Measurements from ENCODE around the gene SH3GL3. TPM values are rescaled to one million over a fixed set of nuclear protein-coding genes. Genes with fewer than 3 reads are reported as not detected.

SH3GL3 gene, protein sequence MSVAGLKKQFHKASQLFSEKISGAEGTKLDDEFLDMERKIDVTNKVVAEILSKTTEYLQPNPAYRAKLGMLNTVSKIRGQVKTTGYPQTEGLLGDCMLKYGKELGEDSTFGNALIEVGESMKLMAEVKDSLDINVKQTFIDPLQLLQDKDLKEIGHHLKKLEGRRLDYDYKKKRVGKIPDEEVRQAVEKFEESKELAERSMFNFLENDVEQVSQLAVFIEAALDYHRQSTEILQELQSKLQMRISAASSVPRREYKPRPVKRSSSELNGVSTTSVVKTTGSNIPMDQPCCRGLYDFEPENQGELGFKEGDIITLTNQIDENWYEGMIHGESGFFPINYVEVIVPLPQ
- total RNA-seq: under 1 TPM in 3 of 4 donors, not detected in 1; 0.54 to 0.99 (median 0.71) TPM
- under 1 TPM in 1 of 3 donors, not detected in 2; 0.04 TPM for polyA plus RNA-seq

DNA sequence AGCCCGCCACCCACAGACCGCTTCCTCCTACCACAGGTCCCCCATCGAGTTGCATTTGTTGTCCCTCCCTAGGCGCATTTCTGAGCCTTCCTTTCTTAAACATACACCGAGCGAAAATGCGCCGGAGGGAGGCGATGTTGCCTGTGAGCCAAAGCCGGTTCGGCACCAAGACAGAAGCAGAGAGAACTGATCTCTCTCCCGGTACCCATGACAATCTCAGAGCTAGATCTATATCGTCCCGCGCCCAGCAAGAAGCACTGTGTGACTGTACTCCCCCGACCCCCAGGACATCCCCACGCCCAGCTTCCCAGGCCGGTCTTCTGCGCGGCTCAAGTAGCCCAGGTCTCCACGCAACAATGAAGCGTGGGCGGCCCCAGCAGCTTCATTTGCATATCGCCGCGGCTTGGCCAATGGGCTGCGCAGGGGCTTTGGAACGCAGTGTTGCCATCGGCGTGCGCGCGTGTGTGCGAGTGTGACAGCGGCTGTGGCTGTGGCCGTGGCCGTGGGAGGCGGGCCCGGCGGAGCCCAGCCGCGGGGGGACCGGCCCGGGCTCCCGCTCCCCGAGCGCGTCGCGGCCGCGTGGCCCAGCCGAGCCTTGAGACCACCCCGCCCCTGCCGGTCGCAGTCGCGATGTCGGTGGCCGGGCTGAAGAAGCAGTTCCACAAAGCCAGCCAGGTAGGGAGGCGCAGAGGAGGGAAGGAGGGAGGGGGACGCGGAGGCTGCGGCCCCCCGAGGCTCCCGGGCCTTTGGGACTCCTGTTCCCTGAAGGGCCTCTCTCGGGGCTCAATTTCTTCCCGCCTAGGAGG, at the start of gene SH3GL3:
SH3GL3 (plus strand) TSS at position 438 of the 806 bp plus-strand sequence; CDS start at position 631, 193 bp downstream.
- 1 to 2% methylated on average over 68 of the region's 68 CpGs for WGBS, 2 donors
- no peaks in the 10 kb centered on the region for H3K36me3 ChIP-seq
- TF ChIP-seq, protein P1, sequence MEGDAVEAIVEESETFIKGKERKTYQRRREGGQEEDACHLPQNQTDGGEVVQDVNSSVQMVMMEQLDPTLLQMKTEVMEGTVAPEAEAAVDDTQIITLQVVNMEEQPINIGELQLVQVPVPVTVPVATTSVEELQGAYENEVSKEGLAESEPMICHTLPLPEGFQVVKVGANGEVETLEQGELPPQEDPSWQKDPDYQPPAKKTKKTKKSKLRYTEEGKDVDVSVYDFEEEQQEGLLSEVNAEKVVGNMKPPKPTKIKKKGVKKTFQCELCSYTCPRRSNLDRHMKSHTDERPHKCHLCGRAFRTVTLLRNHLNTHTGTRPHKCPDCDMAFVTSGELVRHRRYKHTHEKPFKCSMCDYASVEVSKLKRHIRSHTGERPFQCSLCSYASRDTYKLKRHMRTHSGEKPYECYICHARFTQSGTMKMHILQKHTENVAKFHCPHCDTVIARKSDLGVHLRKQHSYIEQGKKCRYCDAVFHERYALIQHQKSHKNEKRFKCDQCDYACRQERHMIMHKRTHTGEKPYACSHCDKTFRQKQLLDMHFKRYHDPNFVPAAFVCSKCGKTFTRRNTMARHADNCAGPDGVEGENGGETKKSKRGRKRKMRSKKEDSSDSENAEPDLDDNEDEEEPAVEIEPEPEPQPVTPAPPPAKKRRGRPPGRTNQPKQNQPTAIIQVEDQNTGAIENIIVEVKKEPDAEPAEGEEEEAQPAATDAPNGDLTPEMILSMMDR (IDR thresholded peaks at IDR 0.05): peak in 1 of 4 experiments; percentile 23
- TF ChIP-seq EP300 (IDR thresholded peaks at IDR 0.05) (no peak), POLR2AphosphoS5 (IDR thresholded peaks at IDR 0.05) (peak in 1 of 4 donors; percentile 14), POLR2A (IDR thresholded peaks at IDR 0.05) (no peak)
- peaks cover 0 to 14% (median 8%) of the 10 kb centered on the region in 4 donors for H3K4me1 ChIP-seq
- H3K27me3 ChIP-seq: peaks cover 0 to 6% (median 0%) of the 10 kb centered on the region in 3 donors
- H3K4me3 ChIP-seq: peak within 1 kb of the TSS; percentile 39 to 64 (median 52)
- intact Hi-C loops (cut with DNase I): loop anchor here (5.0 to 10.0 kb wide), 2 partner anchors 208 to 300 kb away; partner anchors contain the start of gene ADAMTSL3
- H3K27ac ChIP-seq: peak within 1 kb of the TSS in 2 of 4 donors; percentile 41 to 57
- H3K9me3 ChIP-seq: no peaks in the 10 kb centered on the region
- peak; percentile 91 for DNase-seq

DNA sequence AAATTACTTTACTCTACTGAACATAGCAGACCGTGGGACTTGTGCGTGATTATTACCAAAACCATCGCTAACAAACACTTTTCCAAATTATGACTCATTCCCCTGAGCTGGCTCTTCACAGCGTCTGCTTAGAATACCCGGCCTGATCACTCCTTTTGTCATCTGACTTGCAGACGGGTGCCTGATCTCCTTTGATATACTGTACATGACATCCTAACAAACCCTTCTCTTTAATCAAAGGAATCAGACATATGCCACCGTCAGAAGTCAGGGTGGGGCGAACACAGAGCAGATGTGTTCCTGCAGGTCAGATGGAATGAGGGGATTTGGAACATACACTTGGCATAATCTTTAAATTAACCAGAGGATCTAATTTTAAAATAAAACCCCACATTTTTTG, 48.5 kb upstream of the SH3GL3 start:
- intact Hi-C loops (cut with DNase I): no loop called here
- TF ChIP-seq, protein P1 (IDR thresholded peaks at IDR 0.05): no peak
- TF ChIP-seq POLR2AphosphoS5 (IDR thresholded peaks at IDR 0.05) (no peak), EP300 (IDR thresholded peaks at IDR 0.05) (no peak), POLR2A (IDR thresholded peaks at IDR 0.05) (no peak)

DNA sequence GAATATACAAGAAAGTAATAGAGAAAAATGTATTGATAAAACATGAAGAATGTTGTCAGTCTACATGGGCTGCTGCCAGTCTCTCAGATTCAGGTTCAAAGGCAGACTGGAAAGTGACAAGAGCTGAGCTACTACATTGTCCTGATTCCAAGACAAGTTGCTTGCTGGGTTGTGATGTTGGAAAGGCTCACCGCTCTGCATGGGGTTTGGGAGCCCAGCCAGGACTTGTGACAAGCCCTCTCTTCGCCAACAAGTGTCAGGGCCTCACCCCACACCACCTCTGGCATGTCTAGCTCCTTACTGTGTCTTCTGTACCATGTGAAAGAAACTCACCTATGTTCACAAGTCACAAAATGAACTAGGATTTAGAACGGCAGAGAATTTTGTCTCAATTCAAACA, 43.0 kb upstream of the SH3GL3 start:
- Histone ChIP-seq H3K4me3 (no peak overlapping the region), H3K27ac (no peak overlapping the region), H3K27me3 (peaks cover 0 to 6% (median 0%) of the 10 kb centered on the region in 3 donors), H3K4me1 (no peaks in the 10 kb centered on the region), H3K9me3 (no peaks in the 10 kb centered on the region), H3K36me3 (no peaks in the 10 kb centered on the region)
- no peak for DNase-seq
- WGBS, 2 donors: 57 to 74% methylated on average over 3 of the region's 3 CpGs
- TF ChIP-seq POLR2A (IDR thresholded peaks at IDR 0.05): no peak
- TF ChIP-seq EP300 (IDR thresholded peaks at IDR 0.05): no peak
- TF ChIP-seq, protein P1 (IDR thresholded peaks at IDR 0.05): no peak
- TF ChIP-seq POLR2AphosphoS5 (IDR thresholded peaks at IDR 0.05): no peak
- intact Hi-C loops (cut with DNase I): no loop called here

More for the DNA sequence above, 48.5 kb upstream of the SH3GL3 start:
- Histone ChIP-seq H3K27me3 (peaks cover 0 to 22% (median 0%) of the 10 kb centered on the region in 3 donors), H3K36me3 (no peaks in the 10 kb centered on the region), H3K27ac (no peak overlapping the region), H3K9me3 (no peaks in the 10 kb centered on the region), H3K4me3 (no peak overlapping the region), H3K4me1 (no peaks in the 10 kb centered on the region)
- 81% methylated on average over 8 of the region's 8 CpGs for WGBS, 2 donors
- no peak for DNase-seq

DNA sequence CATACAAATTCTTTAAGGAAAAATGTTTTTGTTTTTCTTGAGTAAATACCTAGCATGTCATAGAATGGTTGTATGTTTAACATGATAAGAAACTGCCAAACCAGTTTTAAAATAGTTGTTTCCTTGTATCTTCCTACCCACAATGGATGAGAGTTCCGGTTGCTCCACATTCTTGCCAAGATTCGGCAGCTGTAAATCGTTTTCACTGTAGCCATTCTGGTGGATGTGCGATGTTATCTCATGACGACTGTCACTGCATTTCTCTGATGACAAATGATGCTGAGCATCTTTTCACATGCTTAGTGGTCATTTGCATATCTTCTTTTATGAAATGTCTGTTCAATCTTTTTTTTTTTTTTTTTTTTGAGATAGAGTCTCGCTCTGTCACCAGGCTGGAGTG, 36.6 kb upstream of the SH3GL3 start:
- H3K27me3 ChIP-seq: peaks cover 0 to 9% (median 0%) of the 10 kb centered on the region in 3 donors
- H3K9me3 ChIP-seq: no peaks in the 10 kb centered on the region
- no peaks in the 10 kb centered on the region for H3K36me3 ChIP-seq
- 78 to 84% methylated on average over 6 of the region's 6 CpGs for WGBS, 2 donors
- TF ChIP-seq POLR2AphosphoS5 (IDR thresholded peaks at IDR 0.05) (no peak), EP300 (IDR thresholded peaks at IDR 0.05) (no peak), POLR2A (IDR thresholded peaks at IDR 0.05) (no peak)
- TF ChIP-seq, protein P1 (IDR thresholded peaks at IDR 0.05): no peak
- H3K27ac ChIP-seq: no peak overlapping the region
- no peak for DNase-seq
- H3K4me3 ChIP-seq: no peak overlapping the region
- H3K4me1 ChIP-seq: no peaks in the 10 kb centered on the region
- intact Hi-C loops (cut with DNase I): no loop called here
